OCI-LY7 (cell line): ENCODE results near the gene FEZ2.

Experiments
- CTCF ChIP-seq: fragments of 200-600 bp; sonication (generic); conservative IDR thresholded peaks from 2 replicates; pipeline ENCODE4 v1.5.1; 2014; ENCODE audit warnings: mild to moderate bottlenecking, antibody characterized with exemption, low read length, moderate library complexity, mixed read lengths
- EZH2phosphoT487 ChIP-seq: fragments of 200-600 bp; sonication (generic); IDR thresholded peaks from 2 replicates; pipeline ENCODE4 v1.6.1; 2018; ENCODE audit warnings: low read depth, borderline replicate concordance, mild to moderate bottlenecking, mixed run types, antibody characterized with exemption, low read length, moderate library complexity, mixed read lengths

- TF ChIP-seq CTCF (no peak), EZH2phosphoT487 (no peak)
Observed at GRCh38 chr2:36578343-36579296, 19.3 kb downstream of the FEZ2 start.
